Loucy (cell line): Measurements from ENCODE around the gene MAP7.

Experiments
- H2AFZ ChIP-seq: fragments of 200-600 bp; sonication (generic); 2 replicates; pipeline ENCODE4 v1.6.0; 2016; ENCODE audit warnings: antibody characterized with exemption, mild to moderate bottlenecking, low read length, moderate library complexity
- H3F3A ChIP-seq: fragments of 200-600 bp; 2 replicates; pipeline ENCODE4 v1.6.0; 2016; ENCODE audit warnings: antibody characterized with exemption, low read depth, mild to moderate bottlenecking
- H3K27me3 ChIP-seq: fragments of 200-600 bp; sonication (generic); 2 replicates; pipeline ENCODE4 v1.6.1; 2014; ENCODE audit warnings: low read length, mild to moderate bottlenecking; ENCODE audit not compliant: insufficient read depth, poor library complexity, severe bottlenecking
- H3K36me3 ChIP-seq: fragments of 200-600 bp; sonication (generic); 2 replicates; pipeline ENCODE4 v1.6.1; 2016; ENCODE audit warnings: low read length; ENCODE audit not compliant: insufficient read depth
- H3K4me1 ChIP-seq: fragments of 200-600 bp; sonication (generic); 2 replicates; pipeline ENCODE4 v1.5.1; 2014; ENCODE audit warnings: low read length, mild to moderate bottlenecking; ENCODE audit not compliant: insufficient read depth, poor library complexity, severe bottlenecking
- H3K4me2 ChIP-seq: fragments of 200-600 bp; sonication (generic); 2 replicates; pipeline ENCODE4 v1.6.0; 2014; ENCODE audit warnings: antibody characterized with exemption, low read length, low read depth, mild to moderate bottlenecking; ENCODE audit not compliant: poor library complexity, severe bottlenecking
- H3K4me3 ChIP-seq: fragments of 200-600 bp; sonication (generic); 2 replicates; pipeline ENCODE4 v1.5.1; 2014; ENCODE audit warnings: low read length, mild to moderate bottlenecking, mixed read lengths; ENCODE audit not compliant: poor library complexity, severe bottlenecking
- H3K79me2 ChIP-seq: fragments of 200-600 bp; sonication (generic); 2 replicates; pipeline ENCODE4 v1.6.1; 2014; ENCODE audit warnings: low read length; ENCODE audit not compliant: insufficient read depth
- H3K9ac ChIP-seq: fragments of 200-600 bp; sonication (generic); 2 replicates; pipeline ENCODE4 v1.6.0; 2014; ENCODE audit warnings: mild to moderate bottlenecking, low read depth, low read length, moderate library complexity; ENCODE audit not compliant: poor library complexity, severe bottlenecking
- H3K9me2 ChIP-seq: fragments of 200-600 bp; sonication (generic); replicated peaks from 2 replicates; pipeline ENCODE4 v1.6.1; 2016; ENCODE audit warnings: low read depth, low read length, mixed read lengths
- H3K9me3 ChIP-seq: fragments of 200-600 bp; sonication (generic); 2 replicates; pipeline ENCODE4 v1.6.1; 2014; ENCODE audit warnings: mild to moderate bottlenecking, antibody characterized with exemption, low read length, low read depth; ENCODE audit not compliant: insufficient read depth
- H4K20me1 ChIP-seq: fragments of 200-600 bp; sonication (generic); 2 replicates; pipeline ENCODE4 v1.6.0; 2014; ENCODE audit warnings: antibody characterized with exemption, low read length, mild to moderate bottlenecking; ENCODE audit not compliant: insufficient read depth, poor library complexity, severe bottlenecking
- CTCF ChIP-seq: fragments of 200-600 bp; sonication (generic); conservative IDR thresholded peaks from 2 replicates; pipeline ENCODE4 v1.5.1; 2014; ENCODE audit warnings: mild to moderate bottlenecking, antibody characterized with exemption, low read length
- EZH2phosphoT487 ChIP-seq: fragments of 200-600 bp; IDR thresholded peaks from 2 replicates; pipeline ENCODE4 v1.6.1; 2018; ENCODE audit warnings: antibody characterized with exemption, mild to moderate bottlenecking, moderate library complexity, borderline replicate concordance

Gene MAP7

DNA sequence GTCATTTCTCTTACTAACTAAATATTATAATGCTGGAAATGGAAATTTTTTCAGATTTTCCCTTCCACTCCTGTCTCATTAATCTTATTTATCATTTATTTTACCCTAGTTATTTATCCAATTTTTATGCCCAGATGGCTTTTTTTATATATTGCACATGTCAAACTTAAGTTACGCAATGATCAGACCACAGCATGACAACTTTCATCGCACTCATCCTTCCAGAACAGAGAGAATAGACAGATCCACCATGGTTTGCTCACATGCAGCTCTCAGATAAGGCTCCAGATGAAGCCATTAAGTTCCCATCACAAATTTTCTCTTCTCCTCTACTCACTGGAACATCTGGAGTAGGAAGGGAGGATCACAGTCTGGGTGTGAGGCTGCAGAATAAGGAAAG, 48.7 kb downstream of the MAP7 start:
- Histone ChIP-seq H3K79me2 (no peaks in the 10 kb centered on the region), H3K27me3 (no peaks in the 10 kb centered on the region), H3K4me1 (no peaks in the 10 kb centered on the region), H2AFZ (no peak overlapping the region), H3K9ac (no peak overlapping the region), H4K20me1 (no peaks in the 10 kb centered on the region), H3F3A (no peaks in the 10 kb centered on the region), H3K9me2 (no peaks in the 10 kb centered on the region), H3K9me3 (no peaks in the 10 kb centered on the region), H3K4me3 (no peak overlapping the region), H3K4me2 (no peak overlapping the region), H3K36me3 (no peaks in the 10 kb centered on the region)
- TF ChIP-seq CTCF = no peak
- TF ChIP-seq EZH2phosphoT487 = no peak

DNA sequence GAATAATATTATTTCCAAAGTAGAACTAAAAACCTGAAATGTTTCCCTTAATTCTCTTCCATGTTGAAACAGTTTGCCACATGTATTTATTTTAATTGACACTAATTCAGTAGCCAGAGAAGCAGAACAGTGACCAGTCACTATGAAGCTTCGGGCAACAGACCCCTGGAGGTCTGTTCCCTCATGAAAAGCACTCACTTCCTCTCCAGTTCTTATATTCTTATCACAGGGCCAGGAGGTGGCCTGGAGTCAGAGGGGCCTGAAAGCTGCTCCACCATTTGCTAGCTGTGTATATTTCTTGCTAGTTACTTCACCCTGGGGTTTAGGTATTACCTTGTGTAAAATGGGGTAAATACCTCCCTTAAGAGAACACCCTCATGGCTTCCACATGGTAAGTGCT, 49.1 kb downstream of the MAP7 start:
- Histone ChIP-seq H3K79me2 (no peaks in the 10 kb centered on the region), H3K27me3 (no peaks in the 10 kb centered on the region), H3K4me2 (no peak overlapping the region), H3K36me3 (no peaks in the 10 kb centered on the region), H3K9me2 (no peaks in the 10 kb centered on the region), H3K4me3 (no peak overlapping the region), H3K4me1 (no peaks in the 10 kb centered on the region), H2AFZ (no peak overlapping the region), H3K9ac (no peak overlapping the region), H4K20me1 (no peaks in the 10 kb centered on the region), H3K9me3 (no peaks in the 10 kb centered on the region), H3F3A (no peaks in the 10 kb centered on the region)
- TF ChIP-seq CTCF (no peak), EZH2phosphoT487 (no peak)

GRCh38 chr6:136500414-136500813, 49.8 kb downstream of the MAP7 start:
- no peak overlapping the region for H3K4me3 ChIP-seq
- H3K9me2 ChIP-seq = no peaks in the 10 kb centered on the region
- no peak overlapping the region for H2AFZ ChIP-seq
- H3K27me3 ChIP-seq = no peaks in the 10 kb centered on the region
- H3K9ac ChIP-seq = no peak overlapping the region
- no peaks in the 10 kb centered on the region for H3K36me3 ChIP-seq
- no peaks in the 10 kb centered on the region for H3K9me3 ChIP-seq
- H3K4me1 ChIP-seq = no peaks in the 10 kb centered on the region
- H3K79me2 ChIP-seq = no peaks in the 10 kb centered on the region
- H3F3A ChIP-seq = no peaks in the 10 kb centered on the region
- H3K4me2 ChIP-seq = no peak overlapping the region
- no peak for TF ChIP-seq CTCF
- no peak for TF ChIP-seq EZH2phosphoT487
- no peaks in the 10 kb centered on the region for H4K20me1 ChIP-seq
